ENCODE measurements around the gene GABRB1. TPM values are rescaled to one million over a fixed set of nuclear protein-coding genes. Genes with fewer than 3 reads are reported as not detected.

The GABRB1 gene
- total RNA-seq, 1 donor from 2014 or later, result not detected

DNA sequence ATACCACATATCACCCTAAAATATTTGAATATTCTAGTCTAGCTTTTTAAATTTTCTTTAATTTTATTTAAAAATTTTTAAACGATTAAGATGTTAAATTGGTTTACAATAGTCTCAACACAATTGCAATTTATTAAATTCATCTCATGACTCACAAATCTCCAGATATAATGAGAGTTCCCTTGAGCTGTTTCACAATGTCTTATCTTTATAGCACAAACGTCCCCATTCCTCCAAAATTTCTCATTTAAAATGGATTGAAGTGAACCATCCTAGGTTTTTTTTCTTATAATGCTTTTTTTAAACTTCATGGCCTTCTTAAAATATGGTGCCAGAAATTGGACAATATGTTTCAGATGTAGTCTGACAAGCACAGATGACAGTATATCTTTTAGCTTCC lies 204.4 kb downstream of the GABRB1 start:
- H3K36me3 ChIP-seq (ENCODE audit: control insufficient read depth, insufficient read depth, low read length), result no peaks in the 10 kb centered on the region
- DNase-seq (ENCODE audit: low read depth) (no peak), FAIRE-seq (no peak)
- no peak overlapping the region for H3K4me3 ChIP-seq (ENCODE audit: low read depth, low read length)
- TF ChIP-seq, protein P1, sequence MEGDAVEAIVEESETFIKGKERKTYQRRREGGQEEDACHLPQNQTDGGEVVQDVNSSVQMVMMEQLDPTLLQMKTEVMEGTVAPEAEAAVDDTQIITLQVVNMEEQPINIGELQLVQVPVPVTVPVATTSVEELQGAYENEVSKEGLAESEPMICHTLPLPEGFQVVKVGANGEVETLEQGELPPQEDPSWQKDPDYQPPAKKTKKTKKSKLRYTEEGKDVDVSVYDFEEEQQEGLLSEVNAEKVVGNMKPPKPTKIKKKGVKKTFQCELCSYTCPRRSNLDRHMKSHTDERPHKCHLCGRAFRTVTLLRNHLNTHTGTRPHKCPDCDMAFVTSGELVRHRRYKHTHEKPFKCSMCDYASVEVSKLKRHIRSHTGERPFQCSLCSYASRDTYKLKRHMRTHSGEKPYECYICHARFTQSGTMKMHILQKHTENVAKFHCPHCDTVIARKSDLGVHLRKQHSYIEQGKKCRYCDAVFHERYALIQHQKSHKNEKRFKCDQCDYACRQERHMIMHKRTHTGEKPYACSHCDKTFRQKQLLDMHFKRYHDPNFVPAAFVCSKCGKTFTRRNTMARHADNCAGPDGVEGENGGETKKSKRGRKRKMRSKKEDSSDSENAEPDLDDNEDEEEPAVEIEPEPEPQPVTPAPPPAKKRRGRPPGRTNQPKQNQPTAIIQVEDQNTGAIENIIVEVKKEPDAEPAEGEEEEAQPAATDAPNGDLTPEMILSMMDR (IDR thresholded peaks at IDR 0.05; ENCODE audit: insufficient read depth, low read length, severe bottlenecking), result no peak
- H3K27me3 ChIP-seq (ENCODE audit: control insufficient read depth, insufficient read depth, low read length), result no peaks in the 10 kb centered on the region

DNA sequence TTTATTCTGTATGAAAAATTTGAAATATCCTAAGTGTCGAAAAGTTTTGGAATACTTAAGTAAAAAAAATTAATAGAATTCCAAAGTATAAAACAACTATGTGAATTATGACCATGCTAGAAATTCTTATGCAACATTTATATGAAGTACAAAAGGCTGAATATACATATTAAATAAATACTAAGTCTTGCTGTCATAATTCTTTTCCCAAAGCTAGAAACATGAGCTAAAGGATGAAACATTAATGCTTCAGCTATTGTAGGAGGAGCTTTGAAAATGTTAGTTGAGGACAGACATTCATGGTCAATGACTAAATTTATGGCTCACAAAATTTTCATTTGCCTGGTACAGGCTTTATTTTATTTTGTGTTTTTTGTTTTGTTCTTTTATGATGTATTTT lies 207.3 kb downstream of the GABRB1 start:
- FAIRE-seq, result no peak

DNA sequence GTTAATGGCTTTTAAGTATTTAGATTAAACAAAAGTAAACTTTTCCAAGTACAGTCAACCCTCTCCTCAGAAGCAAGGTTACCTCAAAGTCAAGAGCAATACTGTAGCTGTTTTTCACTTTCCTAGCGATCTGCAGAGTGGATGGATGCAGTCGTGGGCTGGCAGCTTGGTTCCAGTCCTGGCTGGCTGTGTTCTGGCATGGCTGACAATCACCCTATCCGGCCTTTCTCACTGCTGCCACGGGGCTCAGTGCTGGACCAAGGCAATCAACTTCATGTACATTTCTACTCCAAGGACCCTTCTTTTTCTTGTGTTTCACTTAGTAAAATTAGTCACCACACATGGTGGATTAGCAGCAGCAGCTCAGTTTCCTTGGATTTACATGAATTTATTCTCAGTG lies 208.3 kb downstream of the GABRB1 start:
- FAIRE-seq, result no peak

More for the DNA sequence above, 207.3 kb downstream of the GABRB1 start:
- TF ChIP-seq, protein P1 (IDR thresholded peaks at IDR 0.05; ENCODE audit: insufficient read depth, low read length, severe bottlenecking), result no peak
- DNase-seq (ENCODE audit: low read depth), result no peak
- Histone ChIP-seq H3K36me3 (ENCODE audit: control insufficient read depth, insufficient read depth, low read length) (no peaks in the 10 kb centered on the region), H3K4me3 (ENCODE audit: low read depth, low read length) (no peak overlapping the region), H3K27me3 (ENCODE audit: control insufficient read depth, insufficient read depth, low read length) (no peaks in the 10 kb centered on the region)

DNA sequence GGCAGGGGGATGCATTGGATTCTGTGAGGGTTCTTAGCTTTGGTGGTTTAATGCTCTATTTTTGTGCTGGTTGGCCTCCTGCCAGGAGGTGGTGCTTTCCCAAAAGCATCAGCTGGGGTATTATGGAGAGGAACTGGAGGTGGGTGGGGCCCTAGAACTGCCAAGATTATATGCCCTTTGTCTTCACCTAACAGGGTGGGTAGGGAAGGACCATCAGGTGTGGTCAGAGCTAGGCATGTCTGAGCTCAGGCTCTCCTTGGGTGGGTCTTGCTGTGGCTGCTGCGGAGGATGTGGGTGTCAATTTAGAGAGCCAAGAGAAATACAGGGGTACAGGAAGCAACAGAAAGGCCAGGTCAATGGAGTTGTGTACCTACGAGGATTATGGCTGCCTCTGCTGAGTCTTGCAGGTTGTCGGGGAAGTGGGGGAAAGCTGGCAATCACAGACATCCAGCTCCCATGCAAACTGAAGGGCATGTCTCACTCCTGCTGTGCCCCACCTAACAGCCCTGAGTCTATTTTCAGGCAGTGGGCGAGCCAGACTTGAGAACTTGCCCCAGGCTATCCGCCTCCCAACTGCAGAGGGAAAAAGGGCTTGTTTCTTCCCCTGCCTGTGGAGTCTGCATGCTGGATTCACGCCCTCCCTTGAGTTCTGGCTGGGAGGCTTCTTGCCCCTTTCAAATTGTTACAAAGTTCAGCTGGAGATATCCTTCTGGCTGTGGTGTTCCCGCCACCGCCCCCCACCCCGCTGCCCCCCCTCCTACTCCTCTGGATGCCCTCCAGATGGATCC lies 220.2 kb downstream of the GABRB1 start:
- DNase-seq (ENCODE audit: low read depth), result no peak
- no peak for FAIRE-seq
- H3K36me3 ChIP-seq (ENCODE audit: control insufficient read depth, insufficient read depth, low read length), result no peaks in the 10 kb centered on the region
- no peak overlapping the region for H3K4me3 ChIP-seq (ENCODE audit: low read depth, low read length)
- no peaks in the 10 kb centered on the region for H3K27me3 ChIP-seq (ENCODE audit: control insufficient read depth, insufficient read depth, low read length)
- TF ChIP-seq, protein P1 (IDR thresholded peaks at IDR 0.05; ENCODE audit: insufficient read depth, low read length, severe bottlenecking), result no peak

More for the DNA sequence above, 208.3 kb downstream of the GABRB1 start:
- H3K27me3 ChIP-seq (ENCODE audit: control insufficient read depth, insufficient read depth, low read length), result no peaks in the 10 kb centered on the region
- DNase-seq (ENCODE audit: low read depth), result no peak
- no peak overlapping the region for H3K4me3 ChIP-seq (ENCODE audit: low read depth, low read length)
- no peaks in the 10 kb centered on the region for H3K36me3 ChIP-seq (ENCODE audit: control insufficient read depth, insufficient read depth, low read length)
- TF ChIP-seq, protein P1 (IDR thresholded peaks at IDR 0.05; ENCODE audit: insufficient read depth, low read length, severe bottlenecking), result no peak

GRCh38 chr4:47263721-47264120 lies 232.4 kb downstream of the GABRB1 start:
- DNase-seq (ENCODE audit: low read depth) (no peak), FAIRE-seq (no peak)
- TF ChIP-seq, protein P1 (IDR thresholded peaks at IDR 0.05; ENCODE audit: insufficient read depth, low read length, severe bottlenecking), result no peak
- H3K36me3 ChIP-seq (ENCODE audit: control insufficient read depth, insufficient read depth, low read length), result no peaks in the 10 kb centered on the region
- H3K4me3 ChIP-seq (ENCODE audit: low read depth, low read length), result no peak overlapping the region
- no peaks in the 10 kb centered on the region for H3K27me3 ChIP-seq (ENCODE audit: control insufficient read depth, insufficient read depth, low read length)
